ENCODE measurements around the gene THRB. TPM values are rescaled to one million over a fixed set of nuclear protein-coding genes. Genes with fewer than 3 reads are reported as not detected.

THRB gene
- total RNA-seq, 1 donor from 2014 or later: 0.56 TPM

GRCh38 chr3:24237971-24238706 lies 256.5 kb downstream of the THRB start:
- Mint-ChIP-seq H3K27ac (ENCODE audit: unreplicated experiment) (no peak overlapping the region), H3K4me1 (ENCODE audit: low read depth, unreplicated experiment) (no peaks in the 10 kb centered on the region), H3K27me3 (ENCODE audit: unreplicated experiment) (no peaks in the 10 kb centered on the region), H3K36me3 (ENCODE audit: unreplicated experiment) (no peaks in the 10 kb centered on the region), H3K9me3 (ENCODE audit: unreplicated experiment) (peaks cover 4% of the 10 kb centered on the region), H3K4me3 (ENCODE audit: unreplicated experiment) (no peak overlapping the region)
- DNase-seq: peak; percentile 20
- TF ChIP-seq CTCF (IDR thresholded peaks at IDR 0.05; ENCODE audit: partially characterized antibody, unreplicated experiment): peak; percentile 61

GRCh38 chr3:24235121-24235520 lies 259.5 kb downstream of the THRB start:
- no peak overlapping the region for H3K27ac Mint-ChIP-seq (ENCODE audit: unreplicated experiment)
- peaks cover 4% of the 10 kb centered on the region for H3K9me3 Mint-ChIP-seq (ENCODE audit: unreplicated experiment)
- TF ChIP-seq CTCF (IDR thresholded peaks at IDR 0.05; ENCODE audit: partially characterized antibody, unreplicated experiment): no peak

GRCh38 chr3:24232784-24233183 lies 261.9 kb downstream of the THRB start:
- H3K4me3 Mint-ChIP-seq (ENCODE audit: unreplicated experiment): no peak overlapping the region
- no peaks in the 10 kb centered on the region for H3K27me3 Mint-ChIP-seq (ENCODE audit: unreplicated experiment)
- DNase-seq: no peak
- no peaks in the 10 kb centered on the region for H3K4me1 Mint-ChIP-seq (ENCODE audit: low read depth, unreplicated experiment)
- TF ChIP-seq CTCF (IDR thresholded peaks at IDR 0.05; ENCODE audit: partially characterized antibody, unreplicated experiment): no peak
- H3K36me3 Mint-ChIP-seq (ENCODE audit: unreplicated experiment): no peaks in the 10 kb centered on the region
- H3K9me3 Mint-ChIP-seq (ENCODE audit: unreplicated experiment): peaks cover 4% of the 10 kb centered on the region
- H3K27ac Mint-ChIP-seq (ENCODE audit: unreplicated experiment): no peak overlapping the region

More at GRCh38 chr3:24235121-24235520, 259.5 kb downstream of the THRB start:
- no peak overlapping the region for H3K4me3 Mint-ChIP-seq (ENCODE audit: unreplicated experiment)
- H3K4me1 Mint-ChIP-seq (ENCODE audit: low read depth, unreplicated experiment): no peaks in the 10 kb centered on the region
- H3K27me3 Mint-ChIP-seq (ENCODE audit: unreplicated experiment): no peaks in the 10 kb centered on the region
- no peak for DNase-seq
- H3K36me3 Mint-ChIP-seq (ENCODE audit: unreplicated experiment): no peaks in the 10 kb centered on the region

GRCh38 chr3:24229468-24230221 lies 265.0 kb downstream of the THRB start:
- Mint-ChIP-seq H3K4me1 (ENCODE audit: low read depth, unreplicated experiment) (no peaks in the 10 kb centered on the region), H3K4me3 (ENCODE audit: unreplicated experiment) (no peak overlapping the region), H3K27ac (ENCODE audit: unreplicated experiment) (no peak overlapping the region), H3K36me3 (ENCODE audit: unreplicated experiment) (no peaks in the 10 kb centered on the region), H3K27me3 (ENCODE audit: unreplicated experiment) (no peaks in the 10 kb centered on the region), H3K9me3 (ENCODE audit: unreplicated experiment) (peaks cover 4% of the 10 kb centered on the region)
- TF ChIP-seq CTCF (IDR thresholded peaks at IDR 0.05; ENCODE audit: partially characterized antibody, unreplicated experiment): no peak
- DNase-seq: no peak

GRCh38 chr3:24227635-24228034 lies 267.0 kb downstream of the THRB start:
- Mint-ChIP-seq H3K9me3 (ENCODE audit: unreplicated experiment) (no peaks in the 10 kb centered on the region), H3K27ac (ENCODE audit: unreplicated experiment) (no peak overlapping the region), H3K4me3 (ENCODE audit: unreplicated experiment) (no peak overlapping the region), H3K36me3 (ENCODE audit: unreplicated experiment) (no peaks in the 10 kb centered on the region), H3K4me1 (ENCODE audit: low read depth, unreplicated experiment) (no peaks in the 10 kb centered on the region), H3K27me3 (ENCODE audit: unreplicated experiment) (no peaks in the 10 kb centered on the region)
- no peak for TF ChIP-seq CTCF (IDR thresholded peaks at IDR 0.05; ENCODE audit: partially characterized antibody, unreplicated experiment)
- DNase-seq: no peak

All from glutamatergic neuron (in vitro differentiated cells).